Epithelial cell of esophagus (primary cell): ENCODE measurements around the gene PRR23E.

Experiments used
- DNase-seq: peaks from one replicate; pipeline ENCODE4 v3.0.0; 2010; ENCODE audit warnings: low read depth
- H3K4me3 ChIP-seq: 2 replicates; pipeline ENCODE4 v1.5.1; 2011; ENCODE audit warnings: mild to moderate bottlenecking, low read length, control low read depth
- TF ChIP-seq, protein P1 (sequence below): IDR thresholded peaks from 2 replicates; pipeline ENCODE4 v1.5.1; 2011; ENCODE audit warnings: low read depth, mild to moderate bottlenecking, low read length, control low read depth, inconsistent platforms; ENCODE audit not compliant: insufficient read depth; ENCODE audit errors: missing control alignments

PRR23E gene

DNA sequence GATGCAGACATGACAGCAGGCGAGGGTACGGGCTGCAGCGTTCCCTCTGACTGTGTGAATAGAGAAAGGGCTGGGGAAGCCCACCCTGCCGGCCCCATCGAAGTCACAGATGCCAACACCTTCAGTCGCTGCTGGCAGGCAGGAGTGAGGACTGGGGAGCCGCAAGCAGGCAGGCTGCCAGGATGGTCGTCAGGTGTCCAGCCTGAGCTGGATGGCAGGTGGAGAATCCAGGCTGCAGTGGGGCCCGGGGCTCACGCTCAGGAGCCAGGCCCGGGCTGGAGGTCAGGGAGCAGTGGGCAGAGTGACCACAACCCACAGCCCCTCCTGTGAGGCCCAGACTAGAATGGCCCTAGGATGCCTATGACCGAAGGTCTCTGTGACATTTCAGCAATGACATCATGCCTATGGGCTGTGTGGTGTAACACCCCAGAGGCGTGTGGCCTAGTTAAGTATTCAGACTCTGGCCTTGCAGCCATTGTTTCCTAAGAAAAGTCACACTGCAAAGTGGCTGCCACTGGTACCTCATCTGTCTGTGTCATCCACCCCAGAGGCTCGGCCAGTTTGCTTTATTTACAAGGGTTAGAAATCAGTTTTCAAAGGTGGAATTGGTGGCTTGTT is 15.7 kb downstream of the PRR23E start:
- no peak overlapping the region for H3K4me3 ChIP-seq
- no peak for DNase-seq
- TF ChIP-seq, protein P1, sequence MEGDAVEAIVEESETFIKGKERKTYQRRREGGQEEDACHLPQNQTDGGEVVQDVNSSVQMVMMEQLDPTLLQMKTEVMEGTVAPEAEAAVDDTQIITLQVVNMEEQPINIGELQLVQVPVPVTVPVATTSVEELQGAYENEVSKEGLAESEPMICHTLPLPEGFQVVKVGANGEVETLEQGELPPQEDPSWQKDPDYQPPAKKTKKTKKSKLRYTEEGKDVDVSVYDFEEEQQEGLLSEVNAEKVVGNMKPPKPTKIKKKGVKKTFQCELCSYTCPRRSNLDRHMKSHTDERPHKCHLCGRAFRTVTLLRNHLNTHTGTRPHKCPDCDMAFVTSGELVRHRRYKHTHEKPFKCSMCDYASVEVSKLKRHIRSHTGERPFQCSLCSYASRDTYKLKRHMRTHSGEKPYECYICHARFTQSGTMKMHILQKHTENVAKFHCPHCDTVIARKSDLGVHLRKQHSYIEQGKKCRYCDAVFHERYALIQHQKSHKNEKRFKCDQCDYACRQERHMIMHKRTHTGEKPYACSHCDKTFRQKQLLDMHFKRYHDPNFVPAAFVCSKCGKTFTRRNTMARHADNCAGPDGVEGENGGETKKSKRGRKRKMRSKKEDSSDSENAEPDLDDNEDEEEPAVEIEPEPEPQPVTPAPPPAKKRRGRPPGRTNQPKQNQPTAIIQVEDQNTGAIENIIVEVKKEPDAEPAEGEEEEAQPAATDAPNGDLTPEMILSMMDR: no peak

DNA sequence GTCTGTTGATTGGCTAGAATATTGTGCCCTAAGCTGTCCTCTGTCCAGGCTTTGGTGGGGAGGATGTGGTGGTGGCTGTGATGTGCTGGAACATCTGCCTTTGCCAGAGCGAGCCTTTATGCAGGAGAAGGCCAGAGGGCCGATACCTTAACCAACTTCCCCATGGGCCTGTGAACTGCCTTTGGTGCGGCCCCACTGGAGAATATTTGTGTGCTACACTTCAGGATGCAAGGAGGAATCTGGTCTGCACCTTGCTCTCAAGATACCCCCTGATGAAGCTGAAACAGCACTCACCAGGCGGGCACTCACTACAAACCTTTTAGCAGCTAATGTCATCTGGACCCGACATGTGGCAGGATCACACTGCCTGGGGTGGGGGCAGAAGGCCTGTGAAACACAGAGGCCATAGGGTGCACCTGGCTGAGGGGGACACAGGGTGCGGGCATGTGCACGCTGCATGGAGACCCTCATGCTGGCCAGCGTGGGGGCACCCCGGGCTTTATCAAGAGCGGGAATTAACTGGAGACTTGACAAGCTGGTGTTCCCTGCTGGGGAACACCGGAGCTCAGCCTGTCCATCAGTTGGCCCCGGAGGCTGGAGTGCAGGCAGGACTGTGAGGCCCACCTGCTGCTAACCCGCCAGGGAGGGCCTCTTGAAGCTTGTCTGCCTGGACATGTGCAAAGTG is 16.4 kb downstream of the PRR23E start:
- no peak for DNase-seq
- no peak overlapping the region for H3K4me3 ChIP-seq
- TF ChIP-seq, protein P1: no peak

DNA sequence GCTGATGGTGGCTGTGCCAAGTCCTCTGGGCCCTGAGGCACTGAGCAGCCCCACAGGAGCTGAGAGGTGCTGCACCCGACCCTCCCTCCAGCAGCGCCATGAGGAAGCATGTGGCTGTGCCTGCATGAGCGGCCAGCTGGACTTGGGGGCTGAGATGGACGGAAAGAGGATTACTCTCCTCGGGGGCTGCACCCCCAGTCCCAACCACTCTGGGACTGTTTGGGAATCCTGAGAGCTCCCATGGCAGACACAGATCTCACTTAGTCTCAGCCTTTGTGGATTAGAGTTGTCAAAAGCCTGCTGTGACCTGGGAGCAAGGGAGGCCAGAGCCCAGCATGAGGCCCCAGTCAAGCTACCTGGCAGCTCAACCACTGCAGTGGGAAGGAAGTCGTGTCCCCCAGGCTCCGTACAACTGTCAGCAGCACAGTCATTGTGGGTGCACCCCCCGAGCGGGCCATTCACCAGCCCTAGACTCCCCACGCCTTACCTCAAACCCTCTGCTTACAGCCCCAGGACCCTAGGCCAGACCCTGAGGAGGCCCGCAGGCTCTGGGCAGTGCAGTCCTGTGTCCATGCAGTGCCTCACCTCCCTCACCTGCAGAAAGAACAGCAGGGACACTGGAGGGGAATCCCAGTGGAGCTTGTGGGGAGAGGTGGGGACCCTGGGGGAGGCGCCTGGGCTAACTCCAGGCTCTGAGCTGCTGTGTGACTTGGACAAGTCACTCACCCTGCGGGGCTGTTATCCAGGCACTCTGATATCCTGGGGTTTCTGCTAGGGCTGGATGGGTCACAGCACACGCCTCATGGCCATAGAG is 17.1 kb downstream of the PRR23E start:
- TF ChIP-seq, protein P1: no peak
- no peak for DNase-seq
- no peak overlapping the region for H3K4me3 ChIP-seq

DNA sequence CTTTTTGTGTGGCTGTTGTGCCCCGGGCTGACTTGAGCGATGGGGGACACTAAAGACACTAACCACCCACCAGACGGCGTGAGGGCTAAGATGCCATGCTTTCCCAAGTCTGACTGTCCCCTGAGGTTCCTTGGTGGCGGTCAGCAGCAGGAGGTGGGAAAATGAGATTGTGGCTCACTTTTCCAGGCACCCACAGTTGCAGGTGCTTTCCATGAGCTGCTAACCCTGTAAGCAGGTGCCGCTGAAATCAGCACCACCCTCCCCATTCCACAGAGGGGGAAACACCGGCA is 17.7 kb downstream of the PRR23E start:
- no peak for DNase-seq
- TF ChIP-seq, protein P1: no peak
- H3K4me3 ChIP-seq: no peak overlapping the region

DNA sequence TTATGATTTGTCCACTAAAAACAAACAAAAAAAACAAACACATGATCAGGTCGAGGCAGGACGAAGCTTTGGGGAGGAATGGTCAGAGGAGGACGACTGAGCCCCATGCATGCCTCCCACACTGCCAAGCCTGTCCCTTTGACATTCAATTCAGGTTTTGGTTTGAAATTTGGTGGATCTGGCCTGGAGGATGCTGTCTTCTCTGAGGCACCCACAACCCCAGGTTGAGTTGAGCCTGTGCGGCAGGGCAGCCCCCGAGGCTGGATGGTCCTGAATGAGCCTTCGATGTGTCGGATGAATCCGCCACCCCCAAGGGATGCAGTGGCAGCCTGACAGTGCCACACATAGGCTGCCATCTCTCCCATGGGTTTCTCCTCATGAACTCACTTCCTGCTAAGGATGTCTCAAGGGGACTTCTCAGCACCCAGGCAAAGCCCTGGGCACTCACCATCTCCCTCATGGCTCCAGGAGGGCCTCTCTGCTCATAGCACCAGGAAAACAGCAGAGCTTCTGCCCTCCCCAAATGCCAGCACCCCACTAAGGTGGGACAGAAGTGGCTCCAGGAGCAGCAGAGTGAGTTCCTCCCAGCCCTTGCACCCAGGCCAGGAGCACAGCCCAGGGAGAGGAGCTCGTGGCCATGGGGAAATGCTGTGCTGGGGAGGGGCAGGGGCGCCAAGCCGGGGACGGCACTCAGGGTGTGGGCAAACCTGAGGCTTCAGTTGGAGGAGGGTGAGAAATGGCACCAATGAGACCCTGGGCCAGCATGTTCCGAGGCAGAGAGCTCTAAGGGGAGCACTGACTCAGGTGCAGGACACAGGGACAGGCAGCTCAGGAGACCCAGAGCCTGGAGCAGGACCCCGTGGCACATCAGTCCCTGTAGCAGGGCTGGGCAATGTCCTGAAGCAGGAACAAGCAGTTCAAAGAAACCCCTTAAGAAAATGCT is 18.5 kb downstream of the PRR23E start:
- no peak for DNase-seq
- no peak overlapping the region for H3K4me3 ChIP-seq
- TF ChIP-seq, protein P1: no peak

DNA sequence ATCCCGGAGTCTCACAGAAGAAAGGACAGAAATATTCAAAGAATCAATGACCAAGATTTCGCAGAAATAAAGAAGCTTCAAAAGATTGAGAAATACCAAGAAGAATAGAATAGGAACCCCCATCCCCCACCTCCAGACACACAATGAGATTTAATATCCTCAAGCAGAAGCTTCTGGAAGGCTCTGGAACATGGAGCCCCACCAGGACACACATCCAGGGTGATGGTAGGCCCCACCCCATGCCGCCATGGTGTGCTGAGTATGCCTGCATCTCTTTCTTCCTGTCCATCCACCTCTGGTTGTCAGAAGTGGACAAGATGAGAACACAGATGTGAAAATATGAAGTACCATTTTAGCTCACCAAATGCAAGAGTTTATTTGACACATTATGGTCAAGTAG is 19.3 kb downstream of the PRR23E start:
- no peak for DNase-seq
- H3K4me3 ChIP-seq: no peak overlapping the region
- TF ChIP-seq, protein P1: no peak
